T-helper 2 cell treated with Interferon-gamma antibody and Interleukin-4, amounts not matched to agents 100 ng/mL and 5 ng/mL, for 36 hours (primary cell): ENCODE measurements around the gene FXYD1. TPM values are rescaled to one million over a fixed set of nuclear protein-coding genes. Genes with fewer than 3 reads are reported as not detected.
"Not testable (repeated sequence)": the region's sequence is repeated elsewhere in the genome, so short reads cannot be mapped to it uniquely, and the experiment has no call there.

Source experiments
- intact Hi-C: fragments of 100-400 bp; cut with micrococcal nuclease; formaldehyde crosslinking; loops from one replicate; pipeline ENCODE4 v1.15.1; 2023
- total RNA-seq: library from RNA; stranded (reverse); gene quantifications from 2 replicates; pipeline ENCODE4 v1.2.3, GENCODE V29; 2022

The FXYD1 gene
- total RNA-seq: 0.23 and 0.70 TPM in 2 replicates

DNA sequence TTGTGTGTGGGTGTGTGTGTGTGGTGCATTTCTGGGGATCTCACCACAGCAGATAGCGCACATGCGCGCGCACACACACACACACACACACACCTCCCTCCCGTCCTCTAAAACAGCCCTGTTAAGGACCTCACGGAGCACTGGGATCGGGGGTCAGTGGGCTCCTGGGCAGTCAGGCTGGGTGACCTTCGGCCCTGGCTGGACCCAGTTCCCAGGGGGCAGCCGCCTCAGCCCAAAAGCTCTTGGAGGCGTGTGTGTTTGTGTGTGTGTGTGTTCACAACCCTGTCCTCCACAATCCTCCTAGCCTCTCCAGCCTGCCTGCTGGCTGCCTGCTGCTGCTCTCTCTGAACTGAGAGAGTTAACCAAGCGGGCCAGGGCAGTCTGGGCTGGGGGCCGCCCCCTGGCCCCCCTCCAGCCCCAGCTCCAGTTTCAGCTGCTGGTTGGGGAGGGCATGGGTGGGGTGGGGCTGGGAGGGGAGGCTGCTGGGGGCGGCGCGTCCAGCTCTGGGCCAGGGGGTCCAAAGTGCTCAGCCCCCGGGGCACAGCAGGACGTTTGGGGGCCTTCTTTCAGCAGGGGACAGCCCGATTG, at the start of gene FXYD1:
TSS of gene FXYD1 (plus strand) at position 520 of the 588 bp plus-strand sequence. CDS start 1,256 bp downstream, outside the sequence.
- intact Hi-C loops: no loop called here

DNA sequence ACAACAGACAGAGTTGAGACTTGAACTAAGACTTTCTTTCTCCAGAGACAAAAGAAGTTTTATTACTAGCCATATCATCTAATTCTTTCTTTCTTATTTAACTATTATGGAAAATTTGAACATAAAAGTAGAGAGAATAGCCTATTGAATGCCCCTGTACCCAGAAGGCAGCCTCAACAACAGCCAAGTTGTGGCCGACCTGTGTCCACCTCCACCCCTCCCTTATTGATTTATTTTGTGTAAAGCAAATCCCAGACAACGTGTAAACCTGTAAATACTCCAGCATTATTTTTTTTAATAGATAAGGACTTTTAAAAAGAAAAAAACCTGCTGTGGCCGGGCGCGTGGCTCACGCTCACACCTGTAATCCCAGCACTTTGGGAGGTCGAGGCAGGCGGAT, 49.1 kb upstream of the FXYD1 start:
- intact Hi-C loops: no loop called here

DNA sequence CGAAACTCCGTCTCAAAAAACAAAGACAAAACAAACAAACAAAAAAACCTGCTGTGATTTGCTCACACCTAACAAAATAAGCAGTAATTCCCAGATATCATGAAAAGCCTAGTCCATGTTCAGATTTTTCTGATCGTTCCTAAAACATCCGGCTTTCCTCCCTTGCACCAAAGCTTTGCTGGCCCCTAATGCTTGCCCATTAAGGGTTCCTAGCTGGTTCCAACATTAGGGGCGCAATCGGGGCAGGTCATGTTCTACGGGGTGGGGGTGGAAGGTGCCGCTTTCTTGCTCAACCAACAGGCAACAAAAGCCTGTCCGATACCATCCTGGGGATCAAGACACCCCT, 48.5 kb upstream of the FXYD1 start:
- intact Hi-C loops: no loop called here

DNA sequence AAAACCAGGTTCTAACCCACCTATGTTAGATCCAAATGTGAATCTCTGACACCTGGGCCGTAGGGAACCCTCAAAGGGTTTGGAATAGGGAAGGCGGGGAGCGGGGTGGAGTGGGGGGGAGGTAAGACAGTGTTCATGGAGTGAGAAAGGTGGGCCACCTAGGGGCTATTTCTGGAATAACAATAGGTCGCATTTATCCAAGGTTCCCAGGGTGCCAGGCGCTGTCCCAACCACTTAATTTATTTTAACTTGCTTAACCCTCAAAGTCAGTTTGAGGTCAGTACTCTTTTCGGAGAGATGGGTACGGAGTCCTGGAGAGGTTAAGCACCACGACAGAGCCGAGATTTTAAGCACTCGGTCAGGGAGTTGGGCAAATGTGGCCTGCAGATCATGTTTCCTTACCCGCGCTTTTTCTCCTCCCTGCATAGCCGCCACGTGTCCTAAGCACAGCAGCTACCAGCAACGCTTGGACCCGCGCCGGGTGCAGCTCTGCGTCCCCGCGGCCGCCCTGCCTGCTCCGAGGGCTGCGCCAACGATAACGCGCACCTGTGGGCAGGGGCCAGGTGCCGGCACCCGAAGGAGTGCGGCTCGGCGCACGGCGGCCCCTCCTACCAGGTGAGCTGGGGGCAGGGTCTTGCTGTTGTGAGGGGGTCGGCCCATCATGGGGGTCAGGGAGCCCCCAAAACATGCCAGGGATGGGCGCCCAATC, 48.0 kb upstream of the FXYD1 start:
- intact Hi-C loops: no loop called here

DNA sequence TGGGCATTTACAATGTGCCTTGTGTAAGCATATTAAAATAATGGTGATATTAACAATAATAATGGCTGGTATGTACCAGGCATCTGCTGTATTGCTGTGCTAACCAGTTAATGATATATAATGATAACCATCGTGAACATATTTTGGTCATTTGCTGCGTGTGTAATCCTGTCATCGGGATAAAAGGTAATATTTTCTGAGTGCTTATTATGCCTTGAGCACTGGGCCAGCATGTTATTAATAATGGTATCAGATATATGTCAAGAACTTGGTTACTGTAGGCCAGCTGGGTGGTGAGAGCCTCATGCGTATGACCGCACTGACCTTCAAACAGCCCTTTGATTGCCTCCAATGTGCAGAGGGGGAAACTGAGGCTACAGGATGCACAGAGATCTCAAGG, 45.2 kb upstream of the FXYD1 start:
- intact Hi-C loops: no loop called here

DNA sequence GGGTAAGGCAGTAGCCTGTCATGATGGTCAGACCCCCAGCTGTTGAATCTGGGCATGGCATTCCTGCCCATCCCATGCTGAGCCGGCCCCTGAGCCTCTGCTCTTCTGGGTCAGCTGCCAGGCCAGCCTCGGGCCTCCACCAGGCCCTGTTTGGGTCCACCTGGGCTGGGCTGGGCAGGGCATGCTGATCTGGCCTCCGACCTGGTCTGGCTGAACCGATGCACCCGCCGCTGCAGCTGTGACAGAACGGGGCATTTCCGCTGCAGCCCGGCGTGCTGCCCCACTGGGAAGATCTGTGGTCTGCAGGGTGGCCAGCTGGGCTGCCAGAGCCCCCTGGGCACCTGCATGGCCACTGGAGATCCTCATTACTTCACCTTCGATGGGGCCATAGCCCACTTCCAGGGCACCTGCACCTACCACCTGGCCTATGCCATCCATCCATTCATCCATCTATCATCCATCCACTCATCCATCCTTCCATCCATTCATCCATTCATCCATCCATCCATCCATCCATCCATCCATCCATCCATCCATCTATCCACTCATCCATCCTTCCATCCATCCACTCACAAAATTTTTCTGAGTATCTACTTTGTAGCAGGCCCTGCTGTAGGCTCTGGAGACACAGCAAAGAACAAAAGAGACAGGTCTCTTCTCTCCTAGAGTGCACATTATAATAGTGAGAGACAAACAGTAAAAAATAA, 44.5 kb upstream of the FXYD1 start:
- intact Hi-C loops: no loop called here

DNA sequence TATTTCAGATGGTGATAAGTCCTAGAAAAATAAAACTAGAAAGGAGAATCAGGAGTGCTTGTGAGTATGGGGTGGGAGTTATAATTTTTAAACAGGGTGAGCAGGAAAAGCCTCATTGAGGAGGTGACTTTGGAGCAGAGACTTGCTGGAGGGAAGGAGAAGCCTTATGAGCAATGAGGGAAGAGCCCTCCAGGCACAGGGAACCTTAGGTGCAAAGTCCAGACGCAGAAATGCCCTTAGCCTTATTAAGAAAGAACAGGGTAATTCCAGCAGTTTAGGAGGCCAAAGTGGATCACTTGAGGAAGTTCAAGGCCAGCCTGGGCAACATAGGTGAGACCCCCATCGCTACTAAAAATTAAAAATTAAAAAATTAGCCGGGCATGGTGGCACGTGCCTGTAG, 44.0 kb upstream of the FXYD1 start:
- intact Hi-C loops: no loop called here

DNA sequence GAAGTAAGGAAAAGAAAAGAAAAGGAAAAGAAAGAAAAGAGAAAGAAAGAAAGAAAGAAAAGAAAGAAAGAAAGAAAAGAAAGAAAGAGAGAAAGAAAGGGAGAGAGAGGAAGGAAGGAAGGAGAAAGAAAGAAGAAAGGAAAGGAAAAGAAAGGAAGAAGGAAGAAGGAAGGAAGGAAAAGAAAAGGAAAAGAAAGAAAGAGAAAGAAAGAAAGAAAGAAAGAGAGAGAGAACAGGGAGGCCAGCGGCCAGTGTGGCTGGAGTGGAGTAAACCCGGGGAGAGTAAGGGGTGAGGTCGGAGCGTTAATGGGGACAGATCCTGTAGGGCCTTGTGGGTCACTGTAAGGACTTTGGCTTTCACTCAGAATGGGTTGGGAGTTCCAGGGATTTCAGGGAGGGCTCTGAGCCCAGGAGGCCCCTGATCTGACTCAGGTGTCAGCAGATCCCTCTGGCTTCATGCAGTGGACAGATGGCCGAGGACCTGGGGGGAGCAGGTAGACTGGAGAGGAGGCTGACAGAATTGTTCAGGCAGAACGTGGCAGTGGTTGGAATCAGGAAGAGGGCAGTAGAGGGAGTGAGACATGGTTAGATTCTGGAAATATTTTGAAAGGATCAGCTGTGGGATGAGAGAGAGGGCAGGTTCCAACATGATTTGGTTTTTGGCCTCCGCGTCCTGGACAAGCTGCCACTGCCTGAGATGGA, 42.8 kb upstream of the FXYD1 start:
- intact Hi-C loops: no loop called here

DNA sequence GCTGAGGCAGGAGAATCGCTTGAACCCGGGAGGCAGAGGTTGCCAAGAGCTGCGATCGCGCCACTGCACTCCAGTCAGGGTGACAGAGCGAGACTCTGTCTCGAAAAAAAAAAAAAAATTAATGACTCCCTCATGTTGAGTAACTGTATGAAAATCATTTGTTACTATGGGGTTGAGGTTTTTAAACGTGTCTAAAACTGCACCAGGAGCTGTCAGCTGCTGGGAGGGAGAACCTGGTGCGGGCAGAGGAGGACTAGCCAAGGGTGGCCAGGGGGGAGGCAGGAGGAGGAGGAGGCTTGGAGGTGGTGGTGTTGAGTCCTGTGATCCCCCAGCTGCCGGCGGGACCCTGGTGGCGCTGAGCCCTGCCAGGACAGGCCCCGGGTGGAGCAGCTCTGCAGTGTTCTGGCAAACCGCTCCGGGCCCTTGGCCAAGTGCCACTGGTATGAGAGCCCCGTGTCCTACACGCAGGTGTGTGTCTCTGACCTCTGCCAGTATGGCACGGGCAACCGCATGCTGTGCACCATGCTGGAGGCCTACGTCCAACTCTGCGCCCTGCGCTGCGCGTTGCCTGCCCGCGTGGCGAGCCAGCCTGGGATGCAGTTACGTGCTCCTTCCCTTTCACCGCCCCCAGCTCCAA, 40.1 kb upstream of the FXYD1 start:
- intact Hi-C loops: no loop called here

DNA sequence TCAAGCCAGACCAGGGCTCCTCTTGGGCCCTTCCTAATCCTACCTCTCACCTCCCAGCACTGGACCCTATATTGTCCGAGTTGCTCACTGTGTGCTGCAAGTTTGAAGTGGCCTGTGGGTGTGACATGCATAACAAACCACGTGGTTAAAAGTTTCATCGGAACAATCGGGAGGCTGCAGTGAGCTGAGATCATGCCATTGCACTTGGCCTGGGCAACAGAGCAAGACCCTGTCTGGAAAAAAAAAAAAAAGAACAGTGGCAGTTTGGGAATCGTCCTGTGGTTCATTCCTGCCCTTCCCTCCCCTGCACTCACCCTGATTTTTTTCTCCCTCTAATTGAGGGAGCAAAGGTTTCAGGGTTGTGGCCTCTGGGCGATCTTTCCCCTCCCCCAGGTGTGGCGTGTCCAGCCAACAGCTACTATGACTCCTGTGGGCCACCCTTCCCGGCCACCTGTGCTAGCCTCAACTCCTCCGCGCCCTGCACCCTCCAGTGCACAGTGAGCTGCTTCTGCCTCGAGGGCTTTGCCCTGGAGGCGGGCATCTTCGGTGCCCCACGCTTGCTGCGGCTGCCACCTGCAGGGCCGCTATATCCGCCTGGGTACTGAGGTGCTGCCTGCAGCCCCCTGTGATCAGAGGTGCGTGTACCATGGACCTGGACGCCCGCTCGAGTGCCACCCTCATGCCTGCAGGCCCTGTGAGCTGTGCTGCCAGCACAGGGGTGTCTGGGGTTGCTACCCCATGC, 39.3 kb upstream of the FXYD1 start:
- intact Hi-C loops: no loop called here

DNA sequence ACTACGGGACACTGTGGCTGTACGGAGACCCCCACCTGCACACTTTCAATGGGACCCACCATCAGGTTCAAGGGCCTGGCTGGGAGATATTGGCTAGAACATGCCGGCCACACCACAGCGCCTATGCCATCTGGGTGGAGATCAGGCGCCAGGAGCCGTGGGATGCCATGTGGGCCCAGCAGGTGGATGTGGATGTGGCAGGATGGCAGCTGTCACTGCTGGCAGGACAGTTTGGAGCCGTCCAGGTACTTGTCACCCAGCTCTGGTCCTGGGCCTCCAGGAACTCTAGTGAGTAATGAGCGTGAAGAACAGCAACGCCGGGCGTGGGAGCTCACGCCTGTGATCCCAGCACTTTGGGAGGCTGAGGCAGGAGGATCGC, 38.7 kb upstream of the FXYD1 start:
- intact Hi-C loops: no loop called here

DNA sequence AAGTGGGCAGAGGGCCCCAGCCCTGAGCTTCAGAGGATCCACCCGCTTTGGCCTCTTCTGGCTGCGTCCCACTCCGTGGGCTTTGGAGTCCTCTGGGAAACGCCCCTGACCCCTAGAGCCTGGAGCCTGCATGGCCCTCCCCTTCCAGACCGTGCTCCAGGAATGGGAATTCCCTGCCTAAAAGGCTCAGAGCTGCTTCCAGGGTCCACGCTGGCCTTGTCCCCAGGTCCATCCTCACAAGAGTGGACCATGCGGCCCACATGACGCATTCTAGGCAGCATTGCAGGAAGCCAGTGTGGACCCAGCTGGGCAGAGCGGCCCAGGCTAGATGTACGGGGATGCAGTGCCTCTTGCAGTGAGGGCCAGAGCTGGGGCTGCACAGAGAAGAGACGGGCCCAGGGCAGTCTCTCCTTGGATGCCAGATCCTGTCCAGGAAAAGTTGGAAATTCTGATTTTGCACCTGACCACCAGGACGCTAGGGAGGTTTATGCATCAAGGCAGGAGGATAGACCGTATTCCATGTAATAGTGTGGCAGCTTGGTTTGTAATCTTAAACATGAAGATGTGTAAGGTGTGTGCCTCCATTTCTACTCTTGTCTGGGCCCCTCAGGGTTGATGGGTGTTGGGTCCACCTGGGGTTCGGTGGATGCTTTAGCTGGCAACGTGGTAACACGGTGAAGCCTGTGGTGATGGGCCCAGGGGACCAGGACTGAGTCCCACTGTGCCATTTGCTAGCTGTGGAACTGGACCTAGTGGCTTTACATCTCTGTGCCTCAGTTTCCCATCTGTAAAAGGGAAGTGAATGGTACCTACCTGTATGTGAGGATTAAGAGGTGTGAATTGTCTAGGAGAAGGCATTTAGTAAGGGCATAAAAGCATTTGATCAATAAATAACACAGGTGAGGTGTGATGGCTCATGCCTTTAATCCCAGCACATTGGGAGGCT, 37.8 kb upstream of the FXYD1 start:
- intact Hi-C loops: no loop called here

DNA sequence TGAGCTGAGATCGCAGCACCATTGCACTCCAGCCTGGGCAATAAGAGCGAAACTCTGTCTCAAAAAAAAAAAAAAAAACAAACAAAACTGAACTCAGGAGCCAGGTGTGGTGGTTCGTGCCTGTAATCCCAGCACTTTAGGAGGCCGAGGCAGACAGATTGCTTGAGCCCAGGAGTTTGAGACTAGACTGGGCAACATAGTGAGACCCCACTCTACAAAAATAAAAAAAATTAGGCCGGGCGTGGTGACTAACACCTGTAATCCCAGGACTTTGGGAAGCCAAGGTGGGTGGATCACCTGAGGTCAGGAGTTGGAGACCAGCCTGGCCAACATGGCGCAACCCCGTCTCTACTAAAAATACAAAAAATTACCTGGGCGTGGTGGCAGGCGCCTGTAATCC, 36.7 kb upstream of the FXYD1 start:
- intact Hi-C loops: not testable (repeated sequence)

DNA sequence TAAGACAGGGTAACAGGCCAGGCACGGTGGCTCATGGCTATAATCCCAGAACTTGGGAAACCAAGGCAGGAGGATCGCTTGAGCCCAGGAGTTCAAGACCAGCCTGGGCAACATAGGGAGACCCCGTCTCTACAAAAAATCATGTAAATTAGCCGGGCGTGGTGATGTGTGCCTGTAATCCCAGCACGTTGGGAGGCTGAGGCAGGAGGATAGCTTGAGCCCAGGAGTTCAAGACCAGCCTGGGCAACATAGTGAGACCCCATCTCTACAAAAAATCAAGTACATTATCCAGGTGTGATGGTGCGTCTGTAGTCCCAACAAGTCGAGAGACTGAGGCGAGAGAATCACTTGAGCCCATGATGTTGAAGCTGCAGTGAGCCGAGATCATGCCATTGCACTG, 35.0 kb upstream of the FXYD1 start:
- intact Hi-C loops: not testable (repeated sequence)

DNA sequence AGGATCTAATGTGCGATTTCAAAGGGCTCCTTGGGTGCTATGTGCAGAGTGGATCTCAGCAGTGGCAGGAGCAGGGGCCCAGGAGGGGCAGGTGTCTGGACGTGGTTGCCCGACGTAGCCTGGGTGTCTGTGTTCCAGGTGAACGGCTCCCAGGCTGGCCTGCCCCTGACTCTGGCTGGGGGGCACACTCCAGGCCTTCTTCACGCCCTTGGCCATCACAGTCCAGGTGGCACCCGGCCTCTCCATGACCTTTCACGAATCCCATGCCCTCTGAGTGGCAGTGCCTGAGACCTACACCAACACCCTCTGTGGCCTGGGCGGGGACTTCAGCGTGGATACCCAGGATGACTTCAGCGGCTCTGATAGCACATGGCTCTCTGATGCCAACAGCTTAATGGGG, 34.3 kb upstream of the FXYD1 start:
- intact Hi-C loops: no loop called here

DNA sequence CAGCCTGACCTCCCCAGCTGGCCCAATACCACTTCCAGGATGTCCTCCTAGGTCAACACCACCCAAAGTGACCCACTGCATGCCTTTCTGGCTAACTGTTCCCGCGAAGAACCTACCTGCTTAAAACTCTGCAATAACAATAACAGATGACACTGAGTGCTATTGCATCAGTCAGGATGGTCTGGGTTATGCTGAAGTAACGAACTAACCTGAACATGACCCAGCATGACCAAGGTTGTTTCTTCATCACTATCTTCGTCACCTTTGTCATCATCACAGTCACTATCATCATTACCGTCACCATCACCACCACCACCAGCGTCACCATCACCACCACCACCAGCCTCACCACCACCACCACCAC, 33.6 kb upstream of the FXYD1 start:
- intact Hi-C loops: no loop called here

DNA sequence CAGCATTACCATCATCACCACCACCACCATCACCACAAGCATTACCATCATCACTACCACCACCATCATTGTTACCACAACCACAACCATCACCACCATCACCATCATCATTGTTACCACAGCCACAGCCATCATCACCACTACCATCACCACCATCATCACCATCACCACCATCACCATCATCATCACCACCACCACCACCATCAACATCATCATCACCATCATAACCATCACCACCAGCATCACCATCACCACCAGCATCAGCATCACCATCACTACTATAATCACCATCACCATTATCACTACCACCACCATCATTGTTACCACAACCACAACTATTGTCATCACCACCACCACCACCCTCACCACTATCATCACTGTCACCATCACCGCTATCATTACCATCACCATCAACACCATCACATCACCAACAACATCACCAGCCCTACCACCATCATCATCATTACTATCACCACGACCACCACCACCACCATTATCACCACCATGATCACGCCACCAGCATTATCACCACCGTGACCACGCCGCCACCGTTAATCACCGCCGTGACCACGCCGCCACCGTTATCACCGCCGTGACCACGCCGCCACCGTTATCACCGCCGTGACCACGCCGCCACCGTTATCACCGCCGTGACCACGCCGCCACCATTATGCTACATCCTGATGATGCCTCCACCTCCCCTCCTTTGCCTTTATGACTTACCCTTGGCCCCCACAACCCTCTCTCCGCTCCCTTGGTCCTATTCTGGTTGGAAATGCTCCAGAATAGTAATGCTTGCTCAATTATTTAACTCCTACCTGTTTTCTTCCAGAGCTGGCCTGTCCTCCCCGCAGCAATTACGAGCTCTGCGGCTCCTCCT, 33.0 kb upstream of the FXYD1 start:
- intact Hi-C loops: no loop called here

DNA sequence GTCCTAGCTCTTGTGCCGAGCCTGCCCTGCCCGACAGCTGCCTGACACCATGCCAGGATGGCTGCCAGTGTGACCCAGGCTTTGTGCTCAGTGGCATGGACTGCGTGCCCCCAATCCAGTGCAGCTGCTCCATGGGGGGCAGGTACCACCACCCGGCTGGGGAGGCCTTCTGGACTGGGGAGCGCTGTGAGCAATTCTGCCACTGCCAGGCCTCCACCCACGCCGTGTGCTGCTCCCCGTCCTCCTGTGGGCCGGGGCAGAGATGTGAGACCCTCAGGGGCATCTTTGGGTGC, 32.4 kb upstream of the FXYD1 start:
- intact Hi-C loops: no loop called here

DNA sequence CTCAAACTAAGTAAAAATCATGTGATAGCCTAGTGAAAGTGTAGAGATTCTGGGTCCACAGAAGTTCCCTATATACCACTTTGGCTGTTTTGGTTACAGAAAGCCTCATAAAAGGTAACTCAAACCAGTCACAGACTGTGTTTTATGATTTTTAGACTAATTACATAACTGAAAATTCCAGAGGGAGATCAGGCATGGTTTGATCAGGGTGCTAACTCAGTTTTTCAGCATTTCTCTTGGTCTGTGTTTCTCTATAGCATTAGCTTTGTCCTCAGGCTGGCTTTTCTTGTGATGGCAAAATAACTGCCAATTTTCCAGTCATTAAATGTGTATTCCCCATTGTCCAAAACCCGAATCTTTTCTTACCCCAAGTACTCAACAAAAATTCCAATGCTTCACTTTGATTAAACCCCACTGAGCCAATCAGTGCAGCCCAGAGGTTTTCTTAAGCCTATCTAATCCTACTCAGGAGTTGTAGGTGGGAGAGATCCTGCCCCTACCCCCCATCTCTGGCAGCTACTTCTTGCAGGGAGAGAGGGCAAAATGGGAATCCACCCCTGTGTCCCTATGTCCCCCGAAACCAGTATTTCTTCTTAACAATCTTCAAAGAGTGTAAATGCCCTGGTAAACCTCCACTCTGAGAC, 31.6 kb upstream of the FXYD1 start:
- intact Hi-C loops: no loop called here
